ENCODE measurements around the gene VCX2. TPM values are rescaled to one million over a fixed set of nuclear protein-coding genes. Genes with fewer than 3 reads are reported as not detected.
A peak's percentile ranks its signal among the peaks of the same experiment; 100 is the strongest.
"Not testable (repeated sequence)": the region's sequence is repeated elsewhere in the genome, so short reads cannot be mapped to it uniquely, and the experiment has no call there.

Gene VCX2
- polyA plus RNA-seq, 1 donor from 2014 or later: not detected

DNA sequence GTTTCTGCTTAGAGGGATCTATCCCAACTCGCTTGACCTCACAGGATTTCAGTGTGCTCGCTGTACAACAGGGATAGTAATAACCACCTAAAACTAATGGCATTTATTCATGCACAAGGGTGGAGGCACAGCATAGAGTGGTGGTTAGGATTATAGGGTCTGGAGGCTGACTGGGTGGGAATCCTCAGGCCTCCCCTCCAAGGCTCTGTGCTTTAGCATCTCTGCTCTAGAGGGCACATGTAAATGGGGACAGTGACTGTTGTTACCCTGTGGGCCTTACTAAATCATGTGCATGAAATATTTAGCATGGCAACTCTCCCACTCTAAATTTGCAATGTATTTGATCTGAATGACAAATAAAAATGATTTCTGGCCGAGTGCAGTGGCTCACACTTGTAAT is 29.2 kb downstream of the VCX2 start:
- no peaks in the 10 kb centered on the region for H3K4me1 Mint-ChIP-seq
- no peaks in the 10 kb centered on the region for H3K27me3 Mint-ChIP-seq
- H3K36me3 Mint-ChIP-seq: no peaks in the 10 kb centered on the region
- H3K9me3 Mint-ChIP-seq: peaks cover 0 to 3% (median 0%) of the 10 kb centered on the region in 3 donors
- no peak overlapping the region for H3K27ac Mint-ChIP-seq
- no peak overlapping the region for H3K4me3 Mint-ChIP-seq

GRCh38 chrX:8140986-8141744 is 29.9 kb downstream of the VCX2 start:
- Mint-ChIP-seq H3K9me3 (peaks cover 0 to 3% (median 0%) of the 10 kb centered on the region in 3 donors), H3K4me3 (no peak overlapping the region), H3K36me3 (no peaks in the 10 kb centered on the region), H3K4me1 (no peaks in the 10 kb centered on the region), H3K27me3 (no peaks in the 10 kb centered on the region), H3K27ac (no peak overlapping the region)

- no peak overlapping the region for H3K4me3 Mint-ChIP-seq
- H3K9me3 Mint-ChIP-seq: peaks cover 0 to 4% (median 2%) of the 10 kb centered on the region in 3 donors
- no peaks in the 10 kb centered on the region for H3K4me1 Mint-ChIP-seq
- H3K27ac Mint-ChIP-seq: no peak overlapping the region
- H3K27me3 Mint-ChIP-seq: no peaks in the 10 kb centered on the region
- H3K36me3 Mint-ChIP-seq: peaks cover 2% of the 10 kb centered on the region
These were observed 31.4 kb downstream of the VCX2 start for GRCh38 chrX:8139716-8140115.

DNA sequence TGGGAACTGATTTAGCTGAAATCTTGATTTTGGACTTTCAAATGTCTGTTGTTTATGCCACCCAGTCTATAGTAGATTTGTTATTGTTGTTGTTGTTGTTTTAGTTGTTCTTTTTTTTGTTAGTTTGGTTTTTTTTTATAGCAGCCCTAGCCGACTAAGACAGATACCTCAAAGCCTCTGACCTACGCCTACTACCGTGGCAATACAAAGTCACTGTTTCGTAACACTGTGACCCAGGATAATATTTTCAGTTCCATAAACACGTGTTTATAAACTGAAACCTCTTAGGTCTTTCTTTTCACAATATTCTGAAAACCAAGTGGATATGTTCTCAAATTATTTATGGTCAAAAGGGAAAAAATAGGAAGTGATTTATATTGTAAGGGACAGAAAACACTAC is 32.8 kb downstream of the VCX2 start:
- Mint-ChIP-seq H3K4me1 (no peaks in the 10 kb centered on the region), H3K27ac (no peak overlapping the region), H3K4me3 (no peak overlapping the region), H3K36me3 (peaks cover 7% of the 10 kb centered on the region), H3K9me3 (peaks cover 0 to 14% (median 2%) of the 10 kb centered on the region in 3 donors), H3K27me3 (no peaks in the 10 kb centered on the region)

DNA sequence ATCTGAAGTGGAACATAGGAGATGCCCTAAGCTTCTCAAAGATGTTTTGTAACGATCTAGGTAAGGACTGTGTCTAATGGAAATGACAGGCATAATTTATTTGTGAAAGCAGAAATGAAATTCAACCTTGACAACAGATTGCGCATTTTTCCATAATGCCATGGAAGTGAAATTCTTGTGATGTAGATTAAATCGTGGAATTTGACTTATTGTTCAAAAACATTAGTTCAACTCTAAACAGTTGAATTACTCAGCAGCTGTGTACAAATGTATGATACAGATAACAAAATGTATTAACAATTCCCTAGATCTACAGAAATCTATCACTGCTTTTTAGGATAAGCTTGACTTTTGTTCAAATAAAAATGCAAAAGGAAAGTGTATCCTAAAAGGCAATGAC is 44.4 kb downstream of the VCX2 start:
- Mint-ChIP-seq H3K4me3 (no peak overlapping the region), H3K36me3 (no peaks in the 10 kb centered on the region), H3K27ac (peak overlapping the region in 1 of 3 donors; percentile 11), H3K9me3 (peaks cover 0 to 2% (median 2%) of the 10 kb centered on the region in 3 donors), H3K27me3 (no peaks in the 10 kb centered on the region), H3K4me1 (no peaks in the 10 kb centered on the region)

DNA sequence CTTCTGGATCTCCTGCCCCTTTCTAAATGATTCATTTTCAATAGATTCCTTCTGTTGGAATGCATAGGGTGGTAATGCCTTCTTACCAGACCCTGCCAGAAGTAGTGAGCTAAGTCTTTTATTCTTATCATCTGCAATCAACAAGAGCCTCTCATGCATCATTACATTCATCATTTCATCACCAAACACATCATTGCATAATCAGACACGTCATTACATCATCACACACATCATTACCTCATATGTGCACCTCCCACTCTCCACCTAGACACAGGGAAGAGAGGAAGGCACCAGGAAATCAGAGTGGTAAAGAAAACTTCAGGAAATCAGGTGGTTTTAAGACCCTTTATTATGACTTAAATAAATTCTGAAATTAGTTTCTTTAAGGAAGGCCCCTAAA is 45.0 kb downstream of the VCX2 start:
- Mint-ChIP-seq H3K4me3 (no peak overlapping the region), H3K27me3 (no peaks in the 10 kb centered on the region), H3K36me3 (no peaks in the 10 kb centered on the region), H3K9me3 (peaks cover 0 to 2% (median 2%) of the 10 kb centered on the region in 3 donors), H3K27ac (no peak overlapping the region), H3K4me1 (no peaks in the 10 kb centered on the region)

DNA sequence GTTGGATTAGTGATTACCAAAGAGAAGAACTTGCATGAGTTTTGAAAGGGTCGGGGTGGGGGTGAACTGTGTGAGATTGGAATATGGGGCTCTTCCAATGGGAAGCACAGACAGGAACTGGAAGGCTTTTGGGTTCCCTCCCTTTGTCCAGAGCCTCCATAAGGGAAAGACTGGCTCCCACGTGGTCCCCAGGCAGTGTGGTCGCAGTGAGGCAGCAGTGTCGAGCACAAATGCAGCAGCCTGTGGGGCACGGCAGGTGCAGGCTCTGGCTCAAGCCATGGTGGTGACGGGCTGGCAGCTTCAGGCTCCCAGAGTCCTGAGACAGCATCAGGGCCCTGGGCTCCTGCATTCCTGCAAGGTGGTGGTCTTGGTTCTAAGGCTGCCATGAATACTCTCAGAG is 45.5 kb downstream of the VCX2 start:
- H3K4me1 Mint-ChIP-seq: no peaks in the 10 kb centered on the region
- H3K27me3 Mint-ChIP-seq: no peaks in the 10 kb centered on the region
- no peaks in the 10 kb centered on the region for H3K36me3 Mint-ChIP-seq
- H3K9me3 Mint-ChIP-seq: peaks cover 0 to 2% (median 2%) of the 10 kb centered on the region in 3 donors
- H3K27ac Mint-ChIP-seq: no peak overlapping the region
- no peak overlapping the region for H3K4me3 Mint-ChIP-seq

- Mint-ChIP-seq H3K9me3 (peaks cover 0 to 4% (median 0%) of the 10 kb centered on the region in 3 donors), H3K36me3 (no peaks in the 10 kb centered on the region), H3K27ac (peak overlapping the region in 1 of 3 donors; percentile 57), H3K4me1 (no peaks in the 10 kb centered on the region), H3K4me3 (no peak overlapping the region), H3K27me3 (no peaks in the 10 kb centered on the region)
These were observed 48.5 kb downstream of the VCX2 start for GRCh38 chrX:8122538-8122937.

GRCh38 chrX:8121391-8121790 is 49.7 kb downstream of the VCX2 start:
- H3K4me1 Mint-ChIP-seq, H3K36me3 Mint-ChIP-seq, H3K9me3 Mint-ChIP-seq, H3K27me3 Mint-ChIP-seq, H3K4me3 Mint-ChIP-seq, H3K27ac Mint-ChIP-seq: not testable (repeated sequence)

Other genes starting within 250 kb of the VCX2 start
- gene PNPLA4, start 243.9 kb downstream of the VCX2 start, polyA plus RNA-seq: 24.0 TPM